Adrenal gland (tissue), 12 donors: ENCODE data around the gene SCAF8. TPM values are rescaled to one million over a fixed set of nuclear protein-coding genes. Genes with fewer than 3 reads are reported as not detected.
"Not testable (repeated sequence)": the region's sequence is repeated elsewhere in the genome, so short reads cannot be mapped to it uniquely, and the experiment has no call there.

ENCODE experiments used
- DNase-seq, 7 donors: peaks; one replicate each; pipeline ENCODE4 v3.0.0-alpha.2; 2019 to 2020
- H3K27ac ChIP-seq, 5 donors: fragments of 200-600 bp; sonication (generic) in 4 of 5; 1 replicate in 3 of 5; 2 replicates in 2 of 5; pipeline versions ENCODE4 v1.5.1 to v1.8.0; 2016 to 2020; ENCODE audit warnings: mild to moderate bottlenecking in 1 of 5
- H3K27me3 ChIP-seq: fragments of 200-600 bp; 2 replicates; pipeline ENCODE4 v1.8.0; 2021
- H3K36me3 ChIP-seq, 2 donors: fragments of 200-600 bp; replicated peaks in 1 of 2; 1 replicate in 1 of 2; 2 replicates in 1 of 2; pipeline versions ENCODE4 v1.5.1 to v1.8.0; 2018 to 2022
- H3K4me1 ChIP-seq, 2 donors: fragments of 200-600 bp; replicated peaks in 1 of 2; 1 replicate in 1 of 2; 2 replicates in 1 of 2; pipeline versions ENCODE4 v1.5.1 to v1.8.0; 2018 to 2021
- H3K4me3 ChIP-seq, 4 donors: fragments of 200-600 bp; sonication (generic) in 3 of 4; one replicate each; pipeline ENCODE4 v1.5.1; 2016 to 2018
- H3K9me3 ChIP-seq, 3 donors: fragments of 200-600 bp; sonication (generic) in 1 of 3; replicated peaks in 1 of 3; 1 replicate in 2 of 3; 2 replicates in 1 of 3; pipeline versions ENCODE4 v1.5.1 to v1.8.0; 2016 to 2021
- POLR2A ChIP-seq, 2 donors: fragments of 450-650 bp; IDR thresholded peaks; one replicate each; pipeline ENCODE4 v1.6.1; 2017; ENCODE audit warnings: antibody characterized with exemption in 2 of 2, mild to moderate bottlenecking in 2 of 2, moderate library complexity in 1 of 2
- WGBS, 4 donors: extraction: QIAGEN DNeasy Blood & Tissue Kit in 2 of 4; methylation state at CpG; one replicate each; pipeline versions ENCODE4 v1.1.5 to v1.1.7; 2013 to 2017; 5-methylcytosine and 5-hydroxymethylcytosine counted together
- intact Hi-C, 2 donors: fragments of 100-400 bp; cut with DNase I; formaldehyde crosslinking; loops; one replicate each; pipeline versions ENCODE4 v1.14.1 to v1.15.0; 2022 to 2023
- polyA plus RNA-seq, 3 donors: library from polyadenylated mRNA; stranded (reverse); fragments of 200-250 nt in 2 of 3; fragments of 350-450 nt in 1 of 3; fragmentation: Illumina TruSeq in 1 of 3; extraction: RNeasy Lipid Tissue Mini Kit (QIAGEN cat#74804) in 1 of 3; gene quantifications; one replicate each; pipeline ENCODE4 v1.2.3, GENCODE V29; 2013 to 2014
- total RNA-seq, 9 donors: library from RNA; depleted of rRNA in 4 of 9; stranded (reverse); fragments of >200 nt in 4 of 9; fragments of 120-200 nt in 1 of 9; fragmentation: NEBNext Ultra II Directional in 1 of 9; extraction: Animal tissue kit (Norgen Biotek cat#: 25700) in 1 of 9; gene quantifications; one replicate each; pipeline versions ENCODE4 v1.1.0 to v1.2.4, GENCODE V29; 2013 to 2023
- TF ChIP-seq, protein P1 (sequence below), 6 experiments: fragments of 450-650 bp in 4 of 6; fragments of 200-600 bp in 2 of 6; sonication (generic) in 1 of 6; IDR thresholded peaks; 1 replicate in 5 of 6; 2 replicates in 1 of 6; pipeline versions ENCODE4 v1.5.1 to v1.8.0; 2016 to 2021; ENCODE audit warnings: antibody characterized with exemption in 6 of 6, mild to moderate bottlenecking in 2 of 6, moderate library complexity in 1 of 6
- donor health status: healthy with polysubstance abuse.
- donor health status: Bipolar disorder and iron deficiency.
- donor health status: DM: yes; HTN: yes; CAD: no.
- donor health status: DM: no; HTN: no; CAD: no.
- donor health status: DM: no; HTN: no; CAD: no.
- donor health status: DM: yes; HTN: yes; CAD: no.

SCAF8 gene
- total and polyA plus RNA-seq, 12 donors: 13.9 to 41.5 (median 34.8) TPM

GRCh38 chr6:154715446-154715845 is 17.8 kb upstream of the SCAF8 start:
- Histone ChIP-seq H3K36me3 (no peaks in the 10 kb centered on the region), H3K4me1 (no peaks in the 10 kb centered on the region), H3K9me3 (no peaks in the 10 kb centered on the region), H3K4me3 (no peak overlapping the region), H3K27ac (no peak overlapping the region), H3K27me3 (no peaks in the 10 kb centered on the region)
- intact Hi-C loops: no loop called here
- TF ChIP-seq, protein P1, sequence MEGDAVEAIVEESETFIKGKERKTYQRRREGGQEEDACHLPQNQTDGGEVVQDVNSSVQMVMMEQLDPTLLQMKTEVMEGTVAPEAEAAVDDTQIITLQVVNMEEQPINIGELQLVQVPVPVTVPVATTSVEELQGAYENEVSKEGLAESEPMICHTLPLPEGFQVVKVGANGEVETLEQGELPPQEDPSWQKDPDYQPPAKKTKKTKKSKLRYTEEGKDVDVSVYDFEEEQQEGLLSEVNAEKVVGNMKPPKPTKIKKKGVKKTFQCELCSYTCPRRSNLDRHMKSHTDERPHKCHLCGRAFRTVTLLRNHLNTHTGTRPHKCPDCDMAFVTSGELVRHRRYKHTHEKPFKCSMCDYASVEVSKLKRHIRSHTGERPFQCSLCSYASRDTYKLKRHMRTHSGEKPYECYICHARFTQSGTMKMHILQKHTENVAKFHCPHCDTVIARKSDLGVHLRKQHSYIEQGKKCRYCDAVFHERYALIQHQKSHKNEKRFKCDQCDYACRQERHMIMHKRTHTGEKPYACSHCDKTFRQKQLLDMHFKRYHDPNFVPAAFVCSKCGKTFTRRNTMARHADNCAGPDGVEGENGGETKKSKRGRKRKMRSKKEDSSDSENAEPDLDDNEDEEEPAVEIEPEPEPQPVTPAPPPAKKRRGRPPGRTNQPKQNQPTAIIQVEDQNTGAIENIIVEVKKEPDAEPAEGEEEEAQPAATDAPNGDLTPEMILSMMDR (IDR thresholded peaks at IDR 0.05): no peak
- TF ChIP-seq POLR2A (IDR thresholded peaks at IDR 0.05): no peak
- WGBS, 4 donors: 75 to 91% (median 78%) methylated on average over 1 of the region's 1 CpG
- DNase-seq: no peak

DNA sequence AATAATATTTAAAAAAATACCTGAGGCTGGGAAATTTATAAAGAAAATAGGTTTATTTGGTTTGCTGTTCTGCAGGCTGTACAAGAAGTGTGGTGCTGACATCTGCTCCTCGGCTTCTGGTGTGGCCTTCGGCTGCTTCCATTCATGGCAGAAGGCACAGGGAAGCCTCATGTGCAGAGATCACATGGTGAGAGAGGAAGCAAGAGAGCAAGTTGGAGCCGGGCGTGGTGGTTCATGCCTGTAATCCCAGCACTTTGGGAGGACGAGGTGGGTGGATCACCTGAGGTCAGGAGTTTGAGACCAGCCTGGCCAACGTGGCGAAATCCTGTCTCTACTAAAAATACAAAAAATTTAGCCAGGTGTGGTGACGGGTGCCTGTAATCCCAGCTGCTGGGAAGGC is 16.9 kb upstream of the SCAF8 start:
- H3K9me3 ChIP-seq, H3K27me3 ChIP-seq, DNase-seq, H3K27ac ChIP-seq, H3K4me1 ChIP-seq, H3K4me3 ChIP-seq, H3K36me3 ChIP-seq, intact Hi-C loops: not testable (repeated sequence)
- WGBS, 4 donors: 60 to 82% (median 76%) methylated on average over 8 of the region's 8 CpGs

- H3K27ac ChIP-seq: no peak overlapping the region
- TF ChIP-seq, protein P1 (IDR thresholded peaks at IDR 0.05): no peak
- no peak for TF ChIP-seq POLR2A (IDR thresholded peaks at IDR 0.05)
- H3K4me3 ChIP-seq: no peak overlapping the region
- intact Hi-C loops: no loop called here
- DNase-seq: no peak
- H3K4me1 ChIP-seq: no peaks in the 10 kb centered on the region
- WGBS, 4 donors: 84 to 94% (median 90%) methylated on average over 4 of the region's 4 CpGs
- H3K27me3 ChIP-seq: no peaks in the 10 kb centered on the region
- no peaks in the 10 kb centered on the region for H3K36me3 ChIP-seq
- no peaks in the 10 kb centered on the region for H3K9me3 ChIP-seq
Measured at GRCh38 chr6:154719433-154719832, 13.8 kb upstream of the SCAF8 start.

GRCh38 chr6:154719854-154720253 is 13.4 kb upstream of the SCAF8 start:
- DNase-seq: no peak
- H3K4me1 ChIP-seq: no peaks in the 10 kb centered on the region
- intact Hi-C loops: no loop called here
- TF ChIP-seq, protein P1 (IDR thresholded peaks at IDR 0.05): no peak
- TF ChIP-seq POLR2A (IDR thresholded peaks at IDR 0.05): no peak
- H3K9me3 ChIP-seq: no peaks in the 10 kb centered on the region
- H3K27me3 ChIP-seq: no peaks in the 10 kb centered on the region
- 65 to 88% (median 81%) methylated on average over 1 of the region's 1 CpG for WGBS, 4 donors
- H3K36me3 ChIP-seq: no peaks in the 10 kb centered on the region
- H3K4me3 ChIP-seq: no peak overlapping the region
- no peak overlapping the region for H3K27ac ChIP-seq

DNA sequence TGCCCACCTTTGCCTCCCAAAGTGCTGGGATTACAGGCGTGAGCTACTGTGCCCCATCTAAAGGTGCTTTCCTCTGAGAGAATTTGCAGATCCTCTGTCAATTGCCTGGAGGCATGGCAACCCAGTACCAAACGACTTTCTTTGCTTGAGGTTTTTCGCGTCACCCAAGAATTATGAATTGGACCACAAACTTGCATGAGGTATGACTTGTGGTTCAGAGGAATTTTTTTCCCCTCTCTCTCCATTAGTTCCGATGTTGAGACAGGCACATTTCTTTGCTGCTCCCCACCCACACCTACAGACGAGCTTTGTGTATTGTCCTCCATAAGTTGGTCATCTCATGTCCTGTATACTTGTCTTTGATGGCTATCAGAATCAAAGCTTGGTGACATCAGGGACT is 11.8 kb upstream of the SCAF8 start:
- no peaks in the 10 kb centered on the region for H3K9me3 ChIP-seq
- H3K27me3 ChIP-seq: no peaks in the 10 kb centered on the region
- H3K4me3 ChIP-seq: no peak overlapping the region
- H3K36me3 ChIP-seq: no peaks in the 10 kb centered on the region
- no peak for DNase-seq
- TF ChIP-seq, protein P1 (IDR thresholded peaks at IDR 0.05): no peak
- TF ChIP-seq POLR2A (IDR thresholded peaks at IDR 0.05): no peak
- 69 to 80% (median 75%) methylated on average over 6 of the region's 6 CpGs for WGBS, 4 donors
- no peak overlapping the region for H3K27ac ChIP-seq
- intact Hi-C loops: no loop called here
- no peaks in the 10 kb centered on the region for H3K4me1 ChIP-seq
